ENCODE measurements around the gene LMNB1.

DNA sequence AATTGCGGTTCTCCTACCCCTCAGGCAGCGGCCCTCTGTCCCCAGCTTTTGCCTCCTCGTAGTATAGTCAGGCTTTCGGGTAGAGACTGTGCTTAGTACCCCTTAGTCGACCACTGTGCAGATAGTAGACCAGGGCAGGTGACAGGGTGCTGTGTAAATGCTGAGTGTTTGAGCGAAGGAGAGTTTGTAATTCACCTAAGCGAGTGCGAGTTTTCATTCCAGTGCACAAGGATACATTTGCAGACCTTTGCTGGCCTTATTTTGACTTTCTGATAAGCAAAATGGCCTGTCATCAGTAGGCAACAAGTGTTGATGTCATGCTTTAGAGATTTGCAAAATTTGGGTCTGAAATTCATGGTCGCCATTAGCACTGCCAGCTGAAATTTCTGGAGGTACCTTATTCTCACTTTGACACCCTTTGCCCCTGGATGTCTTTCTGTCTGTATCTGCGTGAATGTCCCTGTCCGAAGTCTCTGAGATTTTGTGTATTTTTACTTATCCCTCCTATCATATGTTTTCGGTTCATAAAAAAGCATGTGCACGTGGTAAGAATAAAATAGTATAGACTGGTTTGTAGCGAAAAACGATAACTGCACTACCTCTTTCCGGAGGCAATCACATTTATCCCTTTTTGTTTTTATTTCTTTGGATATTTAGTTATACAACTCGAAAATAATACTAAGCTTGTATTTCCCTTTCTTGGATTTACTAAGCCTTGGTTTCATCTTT is 1.9 kb downstream of the LMNB1 start:
- TF ChIP-seq CTCF (IDR thresholded peaks at IDR 0.05; ENCODE audit: insufficient read depth, low read length, poor library complexity, severe bottlenecking): no peak
- TF ChIP-seq EZH2phosphoT487 (conservative IDR thresholded peaks at IDR 0.05; ENCODE audit: low read length): no peak
